Fibroblast of skin of scalp (primary cell): ENCODE results near the gene SCRN1.
A peak's percentile ranks its signal among the peaks of the same experiment; 100 is the strongest.
"Not testable (repeated sequence)": the region's sequence is repeated elsewhere in the genome, so short reads cannot be mapped to it uniquely, and the experiment has no call there.

ENCODE experiments used
- DNase-seq: peaks from one replicate; pipeline ENCODE4 v3.0.0-alpha.2; 2013

SCRN1 gene

GRCh38 chr7:29924006-29924405 is 65.6 kb downstream of the SCRN1 start:
- no peak for DNase-seq

GRCh38 chr7:29922921-29923700 is 66.5 kb downstream of the SCRN1 start:
- no peak for DNase-seq

- peak; percentile 68 for DNase-seq
Measured at GRCh38 chr7:29921404-29922010, 68.1 kb downstream of the SCRN1 start.

- no peak for DNase-seq
Measured at GRCh38 chr7:29920491-29920890, 69.1 kb downstream of the SCRN1 start.

GRCh38 chr7:29919790-29920189 is 69.8 kb downstream of the SCRN1 start:
- no peak for DNase-seq

GRCh38 chr7:29918850-29919249 is 70.8 kb downstream of the SCRN1 start:
- DNase-seq, result no peak

GRCh38 chr7:29917641-29918040 is 72.0 kb downstream of the SCRN1 start:
- no peak for DNase-seq

GRCh38 chr7:29915481-29916215 is 74.0 kb downstream of the SCRN1 start:
- DNase-seq, result no peak

GRCh38 chr7:29914180-29914579 is 75.4 kb downstream of the SCRN1 start:
- DNase-seq, result no peak

GRCh38 chr7:29906200-29907022 is 83.2 kb downstream of the SCRN1 start:
- no peak for DNase-seq

- DNase-seq, result no peak
Measured at GRCh38 chr7:29900745-29901144, 88.9 kb downstream of the SCRN1 start.

- DNase-seq, result no peak
Measured at GRCh38 chr7:29898301-29898700, 91.3 kb downstream of the SCRN1 start.

- no peak for DNase-seq
Measured at GRCh38 chr7:29896685-29897411, 92.8 kb downstream of the SCRN1 start.

- no peak for DNase-seq
Measured at GRCh38 chr7:29895559-29895958, 94.0 kb downstream of the SCRN1 start.

- DNase-seq, result no peak
Measured at GRCh38 chr7:29894256-29894655, 95.3 kb downstream of the SCRN1 start.

- no peak for DNase-seq
Measured at GRCh38 chr7:29893351-29893965, 96.1 kb downstream of the SCRN1 start.

GRCh38 chr7:29892231-29892630 is 97.4 kb downstream of the SCRN1 start:
- DNase-seq, result no peak

GRCh38 chr7:29891766-29892165 is 97.8 kb downstream of the SCRN1 start:
- DNase-seq, result no peak

- DNase-seq, result not testable (repeated sequence)
Measured at GRCh38 chr7:29890786-29891185, 98.8 kb downstream of the SCRN1 start.

GRCh38 chr7:29890251-29890650 is 99.3 kb downstream of the SCRN1 start:
- DNase-seq, result no peak

- DNase-seq, result no peak
Measured at GRCh38 chr7:29889288-29889687, 100.3 kb downstream of the SCRN1 start.

- DNase-seq, result no peak
Measured at GRCh38 chr7:29888006-29888405, 101.6 kb downstream of the SCRN1 start.
